OCI-LY7 (cell line): Measurements from ENCODE around the gene NTF3. TPM values are rescaled to one million over a fixed set of nuclear protein-coding genes. Genes with fewer than 3 reads are reported as not detected.

Source experiments
- BruUV-seq: library from RNA; stranded (reverse); fragments of 400-500 nt; replicated peaks from 2 replicates; lab custom pipeline; 2021; lab: Mats Ljungman, UMichigan
- CTCF ChIA-PET: fragments of 300-600 bp; sonication (Branson Sonifier 250); formaldehyde crosslinking; loops from one replicate; lab custom pipeline; 2022; ENCODE audit warnings: antibody characterized with exemption; ENCODE audit not compliant: unreplicated experiment; lab: Charles Lee
- POLR2A ChIA-PET: fragments of 300-600 bp; sonication (Branson Sonifier 250); formaldehyde crosslinking; loops from one replicate; lab custom pipeline; 2022; ENCODE audit warnings: antibody characterized with exemption; lab: Charles Lee
- DNase-seq: peaks from one replicate; pipeline ENCODE4 v3.0.0-alpha.2; 2015; ENCODE audit warnings: low spot score
- H2AFZ ChIP-seq: fragments of 200-600 bp; sonication (generic), shearing (Covaris generic); 2 replicates; pipeline ENCODE4 v1.6.1; 2014; ENCODE audit warnings: mild to moderate bottlenecking, antibody characterized with exemption, low read length, moderate library complexity
- H3K27ac ChIP-seq: fragments of 200-600 bp; sonication (generic); 2 replicates; pipeline ENCODE4 v1.5.1; 2014; ENCODE audit warnings: mixed run types, low read depth, mild to moderate bottlenecking, moderate library complexity, low read length, inconsistent platforms; ENCODE audit not compliant: poor library complexity, severe bottlenecking
- H3K36me3 ChIP-seq: fragments of 200-600 bp; sonication (generic); 2 replicates; pipeline ENCODE4 v1.6.1; 2014; ENCODE audit warnings: mild to moderate bottlenecking, antibody characterized with exemption, low read length, moderate library complexity, mixed read lengths; ENCODE audit not compliant: insufficient read depth
- H3K4me1 ChIP-seq: fragments of 200-600 bp; sonication (generic); 2 replicates; pipeline ENCODE4 v1.5.1; 2014; ENCODE audit warnings: mild to moderate bottlenecking, low read length; ENCODE audit not compliant: insufficient read depth, poor library complexity, severe bottlenecking
- H3K4me2 ChIP-seq: fragments of 200-600 bp; sonication (generic); 2 replicates; pipeline ENCODE4 v1.6.1; 2014; ENCODE audit warnings: mild to moderate bottlenecking, low read length
- H3K4me3 ChIP-seq: fragments of 200-600 bp; sonication (generic); 2 replicates; pipeline ENCODE4 v1.5.1; 2014; ENCODE audit warnings: mild to moderate bottlenecking, low read depth, low read length; ENCODE audit not compliant: poor library complexity, severe bottlenecking
- H3K79me2 ChIP-seq: fragments of 200-600 bp; sonication (generic); 2 replicates; pipeline ENCODE4 v1.6.1; 2016; ENCODE audit warnings: low read depth, mild to moderate bottlenecking, low read length, moderate library complexity, mixed read lengths; ENCODE audit not compliant: insufficient read depth
- H3K9me2 ChIP-seq: fragments of 200-600 bp; sonication (generic); 2 replicates; pipeline ENCODE4 v1.6.1; 2016; ENCODE audit warnings: mild to moderate bottlenecking, low read length, mixed read lengths; ENCODE audit not compliant: insufficient read depth
- H3K9me3 ChIP-seq: fragments of 200-600 bp; sonication (generic); 2 replicates; pipeline ENCODE4 v1.6.1; 2014; ENCODE audit warnings: mild to moderate bottlenecking, mixed run types, low read length, mixed read lengths
- H4K20me1 ChIP-seq: fragments of 200-600 bp; sonication (generic); 2 replicates; pipeline ENCODE4 v1.6.1; 2014; ENCODE audit warnings: mild to moderate bottlenecking, antibody characterized with exemption, low read length, moderate library complexity, mixed read lengths; ENCODE audit not compliant: insufficient read depth
- CTCF ChIP-seq: fragments of 200-600 bp; sonication (generic); conservative IDR thresholded peaks from 2 replicates; pipeline ENCODE4 v1.5.1; 2014; ENCODE audit warnings: mild to moderate bottlenecking, antibody characterized with exemption, low read length, moderate library complexity, mixed read lengths
- EZH2phosphoT487 ChIP-seq: fragments of 200-600 bp; sonication (generic); IDR thresholded peaks from 2 replicates; pipeline ENCODE4 v1.6.1; 2018; ENCODE audit warnings: low read depth, borderline replicate concordance, mild to moderate bottlenecking, mixed run types, antibody characterized with exemption, low read length, moderate library complexity, mixed read lengths
- intact Hi-C: fragments of 100-400 bp; cut with micrococcal nuclease; formaldehyde crosslinking; loops from one replicate; pipeline ENCODE4 v1.10.0; 2022; ENCODE audit not compliant: unreplicated experiment
- total RNA-seq, 2 experiments: library from RNA; depleted of rRNA in 1 of 2; stranded (reverse); fragments of >200 nt in 1 of 2; shearing (Covaris generic) in 1 of 2; gene quantifications; 2 replicates each; pipeline ENCODE4 v1.2.3, GENCODE V29; 2014 to 2022

Gene NTF3
- total RNA-seq, 2 experiments from 2014 or later: 9.6 to 11.5 TPM

GRCh38 chr12:5473076-5473782, 41.3 kb downstream of the NTF3 start:
- Histone ChIP-seq H3K36me3 (peaks cover 39% of the 10 kb centered on the region), H3K9me3 (no peaks in the 10 kb centered on the region), H3K4me1 (peaks cover 82% of the 10 kb centered on the region), H3K79me2 (peaks cover 26% of the 10 kb centered on the region; the same call in 1 of the 2 replicates), H2AFZ (no peak overlapping the region), H3K4me2 (no peak overlapping the region), H3K4me3 (no peak overlapping the region), H3K9me2 (no peaks in the 10 kb centered on the region), H4K20me1 (no peaks in the 10 kb centered on the region), H3K27ac (no peak overlapping the region)
- DNase-seq: no peak
- intact Hi-C loops: no loop called here
- POLR2A ChIA-PET: interaction anchor here (0.7 to 1.4 kb wide), 2 partner anchors 8 to 1379 kb away, joined by 3 to 4 read pairs; partner anchors contain the start of gene USP5
- CTCF ChIA-PET: no interaction called here
- BruUV-seq: no TSS peak
- TF ChIP-seq CTCF: no peak

- H4K20me1 ChIP-seq: no peaks in the 10 kb centered on the region
- H3K9me2 ChIP-seq: no peaks in the 10 kb centered on the region
- POLR2A ChIA-PET: interaction anchor here (0.7 to 1.4 kb wide), 2 partner anchors 8 to 16 kb away, joined by 3 to 4 read pairs; no protein-coding TSS in a partner anchor
- no peak overlapping the region for H3K27ac ChIP-seq
- no peak overlapping the region for H3K4me3 ChIP-seq
- no peaks in the 10 kb centered on the region for H3K9me3 ChIP-seq
- H3K4me1 ChIP-seq: peaks cover 83% of the 10 kb centered on the region
- BruUV-seq: no TSS peak
- peaks cover 28% of the 10 kb centered on the region; the same call in 1 of the 2 replicates for H3K79me2 ChIP-seq
- no peak overlapping the region for H3K4me2 ChIP-seq
- intact Hi-C loops: no loop called here
- CTCF ChIA-PET: no interaction called here
- TF ChIP-seq EZH2phosphoT487: no peak
- peaks cover 34% of the 10 kb centered on the region for H3K36me3 ChIP-seq
- no peak overlapping the region for H2AFZ ChIP-seq
- DNase-seq: no peak
Observed at GRCh38 chr12:5473783-5474116, 41.8 kb downstream of the NTF3 start.

GRCh38 chr12:5476356-5476755, 44.4 kb downstream of the NTF3 start:
- no peak for DNase-seq

More at GRCh38 chr12:5476356-5476755, 44.4 kb downstream of the NTF3 start:
- TF ChIP-seq EZH2phosphoT487 (no peak), CTCF (no peak)
- Histone ChIP-seq H3K9me3 (no peaks in the 10 kb centered on the region), H2AFZ (peak overlapping the region; percentile 66; the same call in 1 of the 2 replicates), H3K4me3 (no peak overlapping the region), H3K4me2 (peak overlapping the region; percentile 47), H3K79me2 (peaks cover 41% of the 10 kb centered on the region; the same call in 1 of the 2 replicates), H3K27ac (peak overlapping the region; percentile 98), H3K4me1 (peaks cover 93% of the 10 kb centered on the region), H3K9me2 (no peaks in the 10 kb centered on the region), H4K20me1 (no peaks in the 10 kb centered on the region), H3K36me3 (peaks cover 30% of the 10 kb centered on the region; the same call in 1 of the 2 replicates)
- intact Hi-C loops: loop anchor here (5.0 kb wide), 1 partner anchor 649 kb away; no protein-coding TSS in a partner anchor
- ChIA-PET POLR2A (interaction anchor here (0.8 to 4.3 kb wide), 11 partner anchors 10 to 48 kb away, joined by 3 to 29 read pairs (median 5); no protein-coding TSS in a partner anchor), CTCF (interaction anchor here (2.6 kb wide), 1 partner anchor 20 kb away, joined by 8 read pairs; no protein-coding TSS in a partner anchor)
- BruUV-seq: no TSS peak
